Measurements from ENCODE around the gene ATAD3C.
"Not testable (repeated sequence)": the region's sequence is repeated elsewhere in the genome, so short reads cannot be mapped to it uniquely, and the experiment has no call there.

The ATAD3C gene

GRCh38 chr1:1463312-1463711 is 13.8 kb downstream of the ATAD3C start:
- no peak for DNase-seq (ENCODE audit: low spot score)
- no peak for TF ChIP-seq CTCF (IDR thresholded peaks at IDR 0.05; ENCODE audit: borderline replicate concordance, control extremely low read depth, extremely low read depth, insufficient read depth, missing control alignments)
- in situ Hi-C loops (cut with MboI; ENCODE audit: low sequenced_read_pairs, unreplicated experiment): no loop called here

- in situ Hi-C loops (cut with MboI; ENCODE audit: low sequenced_read_pairs, unreplicated experiment); DNase-seq (ENCODE audit: low spot score): not testable (repeated sequence)
Observed at GRCh38 chr1:1468196-1468985, 18.9 kb downstream of the ATAD3C start.

- no peak for TF ChIP-seq CTCF (IDR thresholded peaks at IDR 0.05; ENCODE audit: borderline replicate concordance, control extremely low read depth, extremely low read depth, insufficient read depth, missing control alignments)
- in situ Hi-C loops (cut with MboI; ENCODE audit: low sequenced_read_pairs, unreplicated experiment): no loop called here
- no peak for DNase-seq (ENCODE audit: low spot score)
Observed at GRCh38 chr1:1470626-1471388, 21.3 kb downstream of the ATAD3C start.

GRCh38 chr1:1471389-1472052 is 22.0 kb downstream of the ATAD3C start, which contains the start of gene ATAD3B:
Gene ATAD3B, plus strand, starts transcription at chr1:1471765. Its CDS starts 120 bp downstream, at chr1:1471885.
- no peak for TF ChIP-seq CTCF (IDR thresholded peaks at IDR 0.05; ENCODE audit: borderline replicate concordance, control extremely low read depth, extremely low read depth, insufficient read depth, missing control alignments)
- in situ Hi-C loops (cut with MboI; ENCODE audit: low sequenced_read_pairs, unreplicated experiment): no loop called here
- peak; percentile 97 for DNase-seq (ENCODE audit: low spot score)

- in situ Hi-C loops (cut with MboI; ENCODE audit: low sequenced_read_pairs, unreplicated experiment); DNase-seq (ENCODE audit: low spot score): not testable (repeated sequence)
Observed at GRCh38 chr1:1472053-1472876, 22.8 kb downstream of the ATAD3C start.

GRCh38 chr1:1476011-1476410 is 26.5 kb downstream of the ATAD3C start:
- DNase-seq (ENCODE audit: low spot score); in situ Hi-C loops (cut with MboI; ENCODE audit: low sequenced_read_pairs, unreplicated experiment): not testable (repeated sequence)

- in situ Hi-C loops (cut with MboI; ENCODE audit: low sequenced_read_pairs, unreplicated experiment): no loop called here
- DNase-seq (ENCODE audit: low spot score): no peak
- TF ChIP-seq CTCF (IDR thresholded peaks at IDR 0.05; ENCODE audit: borderline replicate concordance, control extremely low read depth, extremely low read depth, insufficient read depth, missing control alignments): no peak
Observed at GRCh38 chr1:1477206-1477605, 27.7 kb downstream of the ATAD3C start.
